Ascending aorta (tissue), 2 donors: ENCODE data around the gene EFNB1. TPM values are rescaled to one million over a fixed set of nuclear protein-coding genes. Genes with fewer than 3 reads are reported as not detected.

Experiments used
- DNase-seq, 2 donors: peaks; one replicate each; pipeline ENCODE4 v3.0.0-alpha.2; 2019; ENCODE audit warnings: low spot score in 2 of 2
- H3K27ac ChIP-seq, 2 donors: fragments of 200-600 bp; sonication (generic); one replicate each; pipeline ENCODE4 v1.5.1; 2016 to 2017; ENCODE audit warnings: mild to moderate bottlenecking in 1 of 2
- H3K27me3 ChIP-seq: fragments of 200-600 bp; sonication (generic); one replicate; pipeline ENCODE4 v1.5.1; 2017
- H3K36me3 ChIP-seq, 2 donors: fragments of 200-600 bp; sonication (generic); one replicate each; pipeline ENCODE4 v1.5.1; 2016
- H3K4me1 ChIP-seq, 2 donors: fragments of 200-600 bp; sonication (generic); one replicate each; pipeline ENCODE4 v1.5.1; 2016 to 2017; ENCODE audit warnings: mild to moderate bottlenecking in 1 of 2
- H3K4me3 ChIP-seq, 2 donors: fragments of 200-600 bp; sonication (generic); one replicate each; pipeline ENCODE4 v1.5.1; 2016 to 2017; ENCODE audit warnings: mild to moderate bottlenecking in 1 of 2
- H3K9me3 ChIP-seq, 2 donors: fragments of 200-600 bp; sonication (generic); one replicate each; pipeline ENCODE4 v1.5.1; 2016
- CTCF ChIP-seq, 3 experiments: fragments of 200-600 bp in 2 of 3; fragments of 450-650 bp in 1 of 3; sonication (generic) in 2 of 3; IDR thresholded peaks; one replicate each; pipeline ENCODE4 v1.5.1; 2016 to 2019; ENCODE audit warnings: antibody characterized with exemption in 3 of 3, mild to moderate bottlenecking in 1 of 3, moderate library complexity in 1 of 3
- intact Hi-C: fragments of 100-400 bp; cut with DNase I; formaldehyde crosslinking; loops from one replicate; pipeline ENCODE4 v1.15.1; 2023
- total RNA-seq: library from RNA; depleted of rRNA; stranded (reverse); fragments of >200 nt; gene quantifications from one replicate; pipeline ENCODE4 v1.1.0, GENCODE V29; 2016

Gene EFNB1
- total RNA-seq, 1 donor from 2014 or later, result 53.4 TPM

- Histone ChIP-seq H3K9me3 (no peaks in the 10 kb centered on the region), H3K4me3 (peak overlapping the region in 1 of 2 donors; percentile 65), H3K36me3 (no peaks in the 10 kb centered on the region), H3K27me3 (no peaks in the 10 kb centered on the region), H3K27ac (peak overlapping the region in 1 of 2 donors; percentile 15), H3K4me1 (no peaks in the 10 kb centered on the region)
- DNase-seq, result peak in 1 of 2 donors; percentile 59
- intact Hi-C loops, result no loop called here
- no peak for TF ChIP-seq CTCF (IDR thresholded peaks at IDR 0.05)
Observed at GRCh38 chrX:68832516-68833447, 4.0 kb downstream of the EFNB1 start.

- peaks cover 0 to 2% of the 10 kb centered on the region in 2 donors for H3K36me3 ChIP-seq
- H3K4me3 ChIP-seq, result no peak overlapping the region
- H3K27ac ChIP-seq, result no peak overlapping the region
- intact Hi-C loops, result no loop called here
- DNase-seq, result peak in 1 of 2 donors; percentile 39
- no peaks in the 10 kb centered on the region for H3K9me3 ChIP-seq
- TF ChIP-seq CTCF (IDR thresholded peaks at IDR 0.05), result no peak
- no peaks in the 10 kb centered on the region for H3K27me3 ChIP-seq
- H3K4me1 ChIP-seq, result no peaks in the 10 kb centered on the region
Observed at GRCh38 chrX:68833448-68833805, 4.6 kb downstream of the EFNB1 start.

GRCh38 chrX:68833855-68834331 is 5.1 kb downstream of the EFNB1 start:
- no peaks in the 10 kb centered on the region for H3K9me3 ChIP-seq
- H3K4me1 ChIP-seq, result no peaks in the 10 kb centered on the region
- H3K27me3 ChIP-seq, result no peaks in the 10 kb centered on the region
- TF ChIP-seq CTCF (IDR thresholded peaks at IDR 0.05), result no peak
- no peak overlapping the region for H3K27ac ChIP-seq
- intact Hi-C loops, result no loop called here
- peak in 1 of 2 donors; percentile 52 for DNase-seq
- H3K4me3 ChIP-seq, result no peak overlapping the region
- H3K36me3 ChIP-seq, result peaks cover under 1 to 3% of the 10 kb centered on the region in 2 donors

GRCh38 chrX:68834371-68835103 is 5.7 kb downstream of the EFNB1 start:
- intact Hi-C loops, result no loop called here
- DNase-seq, result peak in 1 of 2 donors; percentile 42
- H3K27me3 ChIP-seq, result no peaks in the 10 kb centered on the region

GRCh38 chrX:68835104-68835442 is 6.3 kb downstream of the EFNB1 start:
- Histone ChIP-seq H3K9me3 (no peaks in the 10 kb centered on the region), H3K4me3 (no peak overlapping the region), H3K4me1 (no peaks in the 10 kb centered on the region), H3K27me3 (no peaks in the 10 kb centered on the region), H3K36me3 (peaks cover 9 to 12% of the 10 kb centered on the region in 2 donors), H3K27ac (no peak overlapping the region)
- intact Hi-C loops, result no loop called here
- peak in 1 of 2 donors; percentile 24 for DNase-seq
- no peak for TF ChIP-seq CTCF (IDR thresholded peaks at IDR 0.05)

More at GRCh38 chrX:68834371-68835103, 5.7 kb downstream of the EFNB1 start:
- Histone ChIP-seq H3K36me3 (peaks cover 5 to 7% of the 10 kb centered on the region in 2 donors), H3K27ac (no peak overlapping the region), H3K4me1 (no peaks in the 10 kb centered on the region), H3K4me3 (no peak overlapping the region), H3K9me3 (no peaks in the 10 kb centered on the region)
- no peak for TF ChIP-seq CTCF (IDR thresholded peaks at IDR 0.05)
